GM11168 (cell line): ENCODE measurements around the gene TARDBP.
"Not testable (repeated sequence)": the region's sequence is repeated elsewhere in the genome, so short reads cannot be mapped to it uniquely, and the experiment has no call there.

Source experiments
- in situ Hi-C: fragments of 300-500 bp; cut with MboI; formaldehyde crosslinking; loops from one replicate; pipeline ENCODE4 v1.12.0; 2022; ENCODE audit warnings: low sequenced_read_pairs; ENCODE audit not compliant: unreplicated experiment

The TARDBP gene

GRCh38 chr1:10992004-10992403 lies 20.4 kb upstream of the TARDBP start:
- in situ Hi-C loops: not testable (repeated sequence)

- in situ Hi-C loops: no loop called here
Measured at GRCh38 chr1:10992864-10993263, 19.6 kb upstream of the TARDBP start.

- in situ Hi-C loops: no loop called here
Measured at GRCh38 chr1:10996100-10996499, 16.4 kb upstream of the TARDBP start.

- in situ Hi-C loops: no loop called here
Measured at GRCh38 chr1:11000526-11000925, 11.9 kb upstream of the TARDBP start.

- in situ Hi-C loops: no loop called here
Measured at GRCh38 chr1:11013160-11013531, 692 bp downstream of the TARDBP start.

GRCh38 chr1:11019358-11019757 lies 6.9 kb downstream of the TARDBP start:
- in situ Hi-C loops: not testable (repeated sequence)

- in situ Hi-C loops: no loop called here
Measured at GRCh38 chr1:11019971-11020370, 7.5 kb downstream of the TARDBP start.

GRCh38 chr1:11023201-11023600 lies 10.7 kb downstream of the TARDBP start:
- in situ Hi-C loops: no loop called here

- in situ Hi-C loops: no loop called here
Measured at GRCh38 chr1:11024154-11024873, 11.9 kb downstream of the TARDBP start.

- in situ Hi-C loops: no loop called here
Measured at GRCh38 chr1:11024874-11025203, 12.4 kb downstream of the TARDBP start.

GRCh38 chr1:11025618-11026017 lies 13.2 kb downstream of the TARDBP start:
- in situ Hi-C loops: no loop called here

GRCh38 chr1:11026052-11026451 lies 13.6 kb downstream of the TARDBP start:
- in situ Hi-C loops: no loop called here

- in situ Hi-C loops: no loop called here
Measured at GRCh38 chr1:11026903-11027302, 14.4 kb downstream of the TARDBP start.

GRCh38 chr1:11027316-11027715 lies 14.9 kb downstream of the TARDBP start:
- in situ Hi-C loops: no loop called here

- in situ Hi-C loops: no loop called here
Measured at GRCh38 chr1:11028018-11028417, 15.6 kb downstream of the TARDBP start.

- in situ Hi-C loops: no loop called here
Measured at GRCh38 chr1:11030865-11031264, 18.4 kb downstream of the TARDBP start.

GRCh38 chr1:11031624-11032262 lies 19.3 kb downstream of the TARDBP start:
- in situ Hi-C loops: no loop called here

GRCh38 chr1:11037019-11037739 lies 24.7 kb downstream of the TARDBP start:
- in situ Hi-C loops: not testable (repeated sequence)

- in situ Hi-C loops: no loop called here
Measured at GRCh38 chr1:11037740-11038182, 25.3 kb downstream of the TARDBP start.

- in situ Hi-C loops: no loop called here
Measured at GRCh38 chr1:11039351-11040104, 27.1 kb downstream of the TARDBP start.

GRCh38 chr1:11040105-11040429 lies 27.6 kb downstream of the TARDBP start:
- in situ Hi-C loops: not testable (repeated sequence)
